GM12878 (cell line): Measurements from ENCODE around the gene TRIP12. TPM values are rescaled to one million over a fixed set of nuclear protein-coding genes. Genes with fewer than 3 reads are reported as not detected.

Experiments
- ATAC-seq: fragments of 200-7000 bp; cut with Tn5 transposase; 3 replicates; pipeline ENCODE4 v1.9.1; 2020; ENCODE audit warnings: mild to moderate bottlenecking, moderate library complexity
- BruUV-seq: library from RNA; stranded (reverse); fragments of 400-500 nt; replicated peaks from 2 replicates; lab custom pipeline; 2021; lab: Mats Ljungman, UMichigan
- CTCF ChIA-PET: fragments of 300-600 bp; sonication (Branson Sonifier 250); formaldehyde crosslinking; extraction: SDS; loops from one replicate; lab custom pipeline; 2021; ENCODE audit warnings: inconsistent platforms; lab: Yijun Ruan, JAX
- POLR2A ChIA-PET: fragments of 350-600 bp; formaldehyde crosslinking; extraction: SDS; loops from one replicate; lab custom pipeline; 2021; ENCODE audit warnings: inconsistent platforms; lab: Charles Lee
- RAD21 ChIA-PET: fragments of 300-600 bp; sonication (Branson Sonifier 250); formaldehyde crosslinking; loops from one replicate; lab custom pipeline; 2023; ENCODE audit warnings: antibody characterized with exemption; ENCODE audit not compliant: unreplicated experiment; lab: Charles Lee
- SMC1A ChIA-PET: fragments of 300-600 bp; sonication (Branson Sonifier 250); formaldehyde crosslinking; loops from one replicate; lab custom pipeline; 2023; ENCODE audit not compliant: unreplicated experiment, uncharacterized antibody; lab: Charles Lee
- DNase-seq: peaks from one replicate; pipeline ENCODE4 v3.0.0-alpha.2; 2011; ENCODE audit warnings: low read depth, low spot score
- FAIRE-seq: peaks from 3 replicates; lab custom pipeline; 2011; peaks lifted over from hg19 to GRCh38; lab: Jason Lieb, UNC
- H2AFZ ChIP-seq: 2 replicates; pipeline ENCODE4 v1.6.0; 2011; ENCODE audit warnings: low read depth, low read length, control low read depth; ENCODE audit not compliant: control insufficient read depth
- H3K27ac ChIP-seq: 2 replicates; pipeline ENCODE4 v1.5.1; 2011; ENCODE audit warnings: control low read depth; ENCODE audit not compliant: control insufficient read depth, insufficient read depth
- H3K27me3 ChIP-seq, 2 experiments: replicated peaks in 1 of 2; 2 replicates each; pipeline versions ENCODE4 v1.6.0 to v1.6.1; 2011; ENCODE audit warnings: low read length in 1 of 2; ENCODE audit not compliant: control insufficient read depth in 2 of 2, insufficient read depth in 2 of 2
- H3K36me3 ChIP-seq, 2 experiments: 2 replicates each; pipeline ENCODE4 v1.5.1; 2011; ENCODE audit warnings: low read length in 1 of 2; ENCODE audit not compliant: control insufficient read depth in 2 of 2, insufficient read depth in 2 of 2
- H3K4me1 ChIP-seq: 2 replicates; pipeline ENCODE4 v1.6.1; 2011; ENCODE audit warnings: mild to moderate bottlenecking, low read length, moderate library complexity, mixed read lengths; ENCODE audit not compliant: control insufficient read depth, insufficient read depth
- H3K4me2 ChIP-seq: 2 replicates; pipeline ENCODE4 v1.6.0; 2011; ENCODE audit warnings: control low read depth; ENCODE audit not compliant: control insufficient read depth, insufficient read depth
- H3K4me3 ChIP-seq: fragments of 200-600 bp; sonication (generic); 2 replicates; pipeline ENCODE4 v1.5.1; 2016
- H3K79me2 ChIP-seq: 2 replicates; pipeline ENCODE4 v1.6.0; 2011; ENCODE audit warnings: low read length; ENCODE audit not compliant: control insufficient read depth, insufficient read depth
- H3K9ac ChIP-seq: 2 replicates; pipeline ENCODE4 v1.8.0; 2011; ENCODE audit warnings: low read length, control low read depth, mixed read lengths; ENCODE audit not compliant: control insufficient read depth, insufficient read depth
- H3K9me3 ChIP-seq: replicated peaks from 3 replicates; pipeline ENCODE4 v1.5.1; 2011; ENCODE audit warnings: mild to moderate bottlenecking, low read length; ENCODE audit not compliant: control insufficient read depth, insufficient read depth
- H4K20me1 ChIP-seq: 2 replicates; pipeline ENCODE4 v1.6.0; 2011; ENCODE audit not compliant: control insufficient read depth, insufficient read depth
- BRCA1 ChIP-seq: IDR thresholded peaks from 2 replicates; pipeline ENCODE4 v1.6.1; 2011; ENCODE audit warnings: low read depth, low read length, improper control_type of control experiment
- CREB1 ChIP-seq: IDR thresholded peaks from 2 replicates; pipeline ENCODE4 v1.6.1; 2012; ENCODE audit warnings: low read depth, mild to moderate bottlenecking, inconsistent platforms
- CREM ChIP-seq: IDR thresholded peaks from 2 replicates; pipeline ENCODE4 v1.6.1; 2014; ENCODE audit warnings: antibody characterized with exemption, low read depth
- DPF2 ChIP-seq: fragments of 450-650 bp; IDR thresholded peaks from 2 replicates; pipeline ENCODE4 v1.6.1; 2017; ENCODE audit warnings: mild to moderate bottlenecking
- E2F8 ChIP-seq: fragments of 450-650 bp; IDR thresholded peaks from 2 replicates; pipeline ENCODE4 v1.6.1; 2018; ENCODE audit warnings: mild to moderate bottlenecking, low read depth, moderate library complexity; ENCODE audit not compliant: partially characterized antibody
- HDAC2 ChIP-seq: fragments of 200-600 bp; sonication (generic); IDR thresholded peaks from 2 replicates; pipeline ENCODE4 v1.6.1; 2017
- HDAC6 ChIP-seq: fragments of 200-600 bp; sonication (generic); IDR thresholded peaks from one replicate; pipeline ENCODE4 v1.8.0; 2017; ENCODE audit warnings: antibody characterized with exemption; ENCODE audit not compliant: unreplicated experiment
- MEF2B ChIP-seq: fragments of 450-650 bp; IDR thresholded peaks from 2 replicates; pipeline ENCODE4 v1.6.1; 2018; ENCODE audit warnings: mild to moderate bottlenecking, moderate library complexity; ENCODE audit not compliant: partially characterized antibody, poor library complexity, severe bottlenecking
- NFYB ChIP-seq: IDR thresholded peaks from 2 replicates; pipeline ENCODE4 v1.6.1; 2011; ENCODE audit warnings: low read depth, mild to moderate bottlenecking, low read length, improper control_type of control experiment, moderate library complexity; ENCODE audit not compliant: insufficient read depth
- NR2C1 ChIP-seq: fragments of 450-650 bp; IDR thresholded peaks from 2 replicates; pipeline ENCODE4 v1.6.1; 2017; ENCODE audit warnings: antibody characterized with exemption, mild to moderate bottlenecking, moderate library complexity
- NRF1 ChIP-seq: conservative IDR thresholded peaks from 2 replicates; pipeline ENCODE4 v1.6.1; 2011; ENCODE audit warnings: mild to moderate bottlenecking, low read depth, low read length, improper control_type of control experiment
- PKNOX1 ChIP-seq: fragments of 450-650 bp; IDR thresholded peaks from 2 replicates; pipeline ENCODE4 v1.6.1; 2016; ENCODE audit warnings: mild to moderate bottlenecking
- PML ChIP-seq: IDR thresholded peaks from 2 replicates; pipeline ENCODE4 v1.6.1; 2012; ENCODE audit warnings: low read length, inconsistent platforms
- RUNX3 ChIP-seq: IDR thresholded peaks from 2 replicates; pipeline ENCODE4 v1.6.1; 2012; ENCODE audit warnings: low read length, inconsistent platforms
- SMC3 ChIP-seq: IDR thresholded peaks from 2 replicates; pipeline ENCODE4 v1.6.1; 2011; ENCODE audit warnings: low read length, improper control_type of control experiment, borderline replicate concordance
- SRF ChIP-seq, 2 experiments: IDR thresholded peaks; 2 replicates each; pipeline ENCODE4 v1.6.1; 2011; ENCODE audit warnings: low read depth in 2 of 2, low read length in 2 of 2, mild to moderate bottlenecking in 1 of 2, moderate library complexity in 1 of 2
- STAT3 ChIP-seq: IDR thresholded peaks from 2 replicates; pipeline ENCODE4 v1.6.1; 2011; ENCODE audit warnings: low read depth, low read length, improper control_type of control experiment
- SUZ12 ChIP-seq: fragments of 200-600 bp; sonication (generic); IDR thresholded peaks from one replicate; pipeline ENCODE4 v1.6.1; 2018; ENCODE audit warnings: antibody characterized with exemption, mild to moderate bottlenecking; ENCODE audit not compliant: unreplicated experiment
- TAF1 ChIP-seq: IDR thresholded peaks from 2 replicates; pipeline ENCODE4 v1.6.1; 2011; ENCODE audit warnings: mild to moderate bottlenecking, low read depth, low read length, borderline replicate concordance
- TCF12 ChIP-seq: IDR thresholded peaks from 2 replicates; pipeline ENCODE4 v1.6.1; 2011; ENCODE audit warnings: low read depth, mild to moderate bottlenecking, low read length
- TCF3 ChIP-seq: IDR thresholded peaks from 2 replicates; pipeline ENCODE4 v1.6.1; 2012; ENCODE audit warnings: low read depth, mild to moderate bottlenecking, low read length, borderline replicate concordance; ENCODE audit not compliant: insufficient read depth
- YY1 ChIP-seq: IDR thresholded peaks from 2 replicates; pipeline ENCODE4 v1.6.1; 2011; ENCODE audit warnings: low read depth, mild to moderate bottlenecking, low read length
- WGBS: methylation state at CpG from one replicate; pipeline ENCODE4 v1.1.6; 2016; ENCODE audit warnings: low lambda C conversion rate; ENCODE audit not compliant: insufficient replicate concordance, insufficient coverage; ENCODE audit errors: missing lambda C conversion rate; 5-methylcytosine and 5-hydroxymethylcytosine counted together
- in situ Hi-C: fragments of 300-500 bp; cut with MboI; formaldehyde crosslinking; loops from 9 replicates; pipeline ENCODE4 v1.14.3; 2018; ENCODE audit warnings: mixed read lengths
- intact Hi-C: fragments of 100-400 bp; cut with micrococcal nuclease; formaldehyde crosslinking; loops from one replicate; pipeline ENCODE4 v1.14.2; 2022; ENCODE audit not compliant: unreplicated experiment
- polyA plus RNA-seq, 11 experiments: library from polyadenylated mRNA; depleted of rRNA in 4 of 11; unstranded in 6 of 11; stranded (reverse) in 5 of 11; fragments of >200 nt; fragmentation: Nextera tagmentation in 4 of 11; fragmentation: Illumina TruSeq in 1 of 11; extraction: Ambion mirVana in 4 of 11; extraction: Trizol in 1 of 11; gene quantifications; 1 replicate in 1 of 11; 2 replicates in 10 of 11; pipeline versions ENCODE4 v1.2.1 to v1.2.3, GENCODE V29; 2011 to 2016; ENCODE audit warnings: inconsistent platforms in 2 of 11, missing spikeins in 2 of 11, low read depth in 1 of 11
- total RNA-seq, 4 experiments: library from RNA; depleted of rRNA in 3 of 4; stranded (reverse); fragments of >200 nt in 3 of 4; fragmentation: Illumina TruSeq in 1 of 4; extraction: Trizol in 1 of 4; gene quantifications; 2 replicates each; pipeline versions ENCODE4 v1.2.1 to v1.2.3, GENCODE V29; 2013 to 2021

TRIP12 gene
- total and polyA plus RNA-seq, 10 of the 15 experiments (the other 5 are each of a cell fraction or from before 2014, with no cell fraction given) = 23.1 to 207 (median 97.0) TPM

- H3K4me3 ChIP-seq = no peak overlapping the region
- ChIA-PET SMC1A (interaction anchor here (0.7 to 2.1 kb wide), 15 partner anchors 8 to 128 kb away, joined by 3 to 12 read pairs (median 6); partner anchors contain the start of genes FBXO36 and TRIP12), POLR2A (interaction anchor here (1.0 kb wide), 2 partner anchors 9 to 35 kb away, joined by 3 to 6 read pairs; no protein-coding TSS in a partner anchor), RAD21 (interaction anchor here (0.6 to 3.0 kb wide), 3 partner anchors 20 to 59 kb away, joined by 3 to 12 read pairs (median 4); no protein-coding TSS in a partner anchor), CTCF (interaction anchor here (0.6 to 4.9 kb wide), 10 partner anchors 10 to 307 kb away, joined by 3 to 26 read pairs (median 4); no protein-coding TSS in a partner anchor)
- FAIRE-seq = peak; percentile 27
- intact Hi-C loops = no loop called here
- H3K27me3 ChIP-seq = no peaks in the 10 kb centered on the region
- H2AFZ ChIP-seq = no peak overlapping the region
- H3K9me3 ChIP-seq = no peaks in the 10 kb centered on the region
- no peak overlapping the region for H3K9ac ChIP-seq
- in situ Hi-C loops = no loop called here
- BruUV-seq = no TSS peak
- peaks cover 28% of the 10 kb centered on the region for H3K79me2 ChIP-seq
- 4% methylated on average over 3 of the region's 3 CpGs for WGBS
- H3K4me1 ChIP-seq = peaks cover 6% of the 10 kb centered on the region; the same call in 1 of the 2 replicates
- no peak overlapping the region; the same call in 1 of the 2 replicates for H3K27ac ChIP-seq
- peaks cover 0 to 19% of the 10 kb centered on the region in 2 experiments for H3K36me3 ChIP-seq
- ATAC-seq = peak; percentile 84
- H4K20me1 ChIP-seq = no peaks in the 10 kb centered on the region; the same call in 1 of the 2 replicates
- peak overlapping the region; percentile 35; the same call in 1 of the 2 replicates for H3K4me2 ChIP-seq
- peak; percentile 42 for DNase-seq
- no peak for TF ChIP-seq DPF2
- TF ChIP-seq TCF3 = 0 out of 2 replicates have a peak, but pooled peaks have one; percentile 70
- TF ChIP-seq PML = no peak
- 0 out of 2 replicates have a peak, but pooled peaks have one; percentile 46 for TF ChIP-seq NFYB
- no peak for TF ChIP-seq CREB1
- no peak for TF ChIP-seq MEF2B
- TF ChIP-seq CREM = no peak
- peak; percentile 50; the same call in 1 of the 2 replicates for TF ChIP-seq PKNOX1
- no peak for TF ChIP-seq STAT3
- no peak for TF ChIP-seq HDAC2
- no peak for TF ChIP-seq HDAC6
- TF ChIP-seq YY1 = no peak
- TF ChIP-seq E2F8 = no peak
- no peak for TF ChIP-seq SRF (IDR thresholded peaks at IDR 0.05; ENCODE audit: low read depth in 2 of 2, low read length in 2 of 2)
- TF ChIP-seq NRF1 = no peak
- no peak for TF ChIP-seq NR2C1
- TF ChIP-seq TCF12 = peak; percentile 80
- TF ChIP-seq TAF1 = no peak
- TF ChIP-seq BRCA1 = no peak
- TF ChIP-seq SUZ12 = no peak
- TF ChIP-seq RUNX3 = peak; percentile 28; the same call in 1 of the 2 replicates
- TF ChIP-seq SMC3 = no peak
Observed at GRCh38 chr2:229852565-229852964, 69.2 kb downstream of the TRIP12 start.
